HG02623 (cell line): ENCODE measurements around the gene JAK1.
"Not testable (repeated sequence)": the region's sequence is repeated elsewhere in the genome, so short reads cannot be mapped to it uniquely, and the experiment has no call there.

Source experiments
- ATAC-seq: cut with Tn5 transposase; IDR thresholded peaks from one replicate; pipeline ENCODE4 v1.9.1; 2021; ENCODE audit warnings: moderate library complexity; ENCODE audit not compliant: unreplicated experiment

JAK1 gene

DNA sequence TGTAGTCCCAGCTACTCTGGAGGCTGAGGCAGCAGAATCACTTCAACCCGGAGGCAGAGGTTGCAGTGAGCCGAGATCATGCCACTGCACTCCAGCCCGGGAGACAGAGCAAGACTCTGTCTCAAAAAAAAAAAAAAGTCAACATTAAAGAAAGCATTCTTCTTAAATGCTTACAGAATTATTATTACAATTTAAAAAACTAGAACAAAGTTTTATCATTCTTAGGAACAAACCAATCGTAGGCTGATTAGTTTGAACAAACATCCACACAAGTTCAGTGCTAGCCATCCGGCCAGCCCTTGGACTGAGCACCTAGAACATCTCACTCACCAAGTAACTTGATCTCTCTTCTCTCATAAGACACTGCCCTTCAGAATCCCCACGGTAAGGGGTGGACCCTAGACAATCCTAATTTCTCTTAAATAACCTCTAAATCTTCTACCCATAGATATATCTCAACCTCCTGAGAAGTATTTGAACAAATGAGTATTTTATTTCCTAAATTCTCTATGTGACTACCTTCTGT is 16.0 kb downstream of the JAK1 start:
- ATAC-seq = no peak

DNA sequence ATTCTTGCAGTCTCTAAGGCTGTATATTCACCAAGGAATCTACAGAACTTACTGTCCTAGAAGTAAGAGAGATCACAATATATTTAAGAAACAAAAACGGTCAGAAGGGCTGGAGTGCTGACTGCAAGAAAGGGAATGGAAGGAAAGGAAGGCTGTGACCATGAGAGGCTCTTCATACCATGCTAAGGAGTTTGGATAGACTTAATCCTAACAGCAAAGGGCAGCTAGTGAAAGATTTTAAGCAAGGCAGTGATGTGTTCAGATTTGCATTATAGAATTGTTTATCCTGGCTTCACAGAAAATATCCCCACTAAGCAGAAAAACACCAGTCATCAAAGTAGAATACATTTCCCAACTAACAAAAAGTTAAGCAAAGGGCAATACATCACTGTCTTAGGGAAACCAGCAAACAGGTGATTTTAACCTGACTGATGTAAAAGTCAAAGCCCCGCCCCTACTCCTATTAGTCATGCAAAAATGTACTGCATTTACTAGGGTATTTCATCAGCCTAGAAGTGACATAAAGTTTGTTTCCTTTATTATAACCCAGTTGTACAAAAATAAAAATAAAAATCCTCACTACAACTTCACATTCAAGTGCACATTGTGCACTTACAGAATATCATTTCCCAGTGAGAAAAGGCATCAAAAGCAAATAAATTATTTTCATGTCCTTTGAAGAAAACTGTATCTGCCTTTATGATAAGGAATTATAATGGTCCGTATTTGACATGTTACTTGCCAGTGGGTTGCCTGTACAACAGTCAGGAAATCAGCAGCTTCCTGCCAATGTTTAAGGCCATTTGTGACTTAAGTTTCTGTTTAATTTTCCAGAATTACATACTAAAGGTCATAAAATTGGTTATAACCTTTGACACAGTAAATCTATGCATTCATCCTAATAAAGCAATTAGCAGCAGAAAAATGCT is 17.2 kb downstream of the JAK1 start:
- ATAC-seq = no peak

DNA sequence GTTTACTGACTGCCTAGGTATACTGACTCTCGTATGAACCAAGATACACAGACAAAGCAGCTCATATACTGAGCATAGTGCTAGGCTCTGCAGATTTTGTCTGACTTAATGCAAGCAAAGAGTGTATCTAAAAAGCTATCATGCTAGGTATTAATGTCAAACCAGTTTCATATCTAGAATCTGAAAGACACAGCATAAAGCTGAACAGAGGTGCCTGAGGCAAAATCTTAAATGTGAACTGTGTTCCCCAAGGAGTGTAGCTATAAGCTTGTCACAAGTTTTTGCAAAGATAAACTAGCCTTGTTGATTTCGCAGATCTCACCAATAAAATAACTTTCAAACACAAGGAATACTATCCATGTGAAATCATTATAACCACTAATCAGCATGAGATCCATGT is 18.1 kb downstream of the JAK1 start:
- no peak for ATAC-seq

DNA sequence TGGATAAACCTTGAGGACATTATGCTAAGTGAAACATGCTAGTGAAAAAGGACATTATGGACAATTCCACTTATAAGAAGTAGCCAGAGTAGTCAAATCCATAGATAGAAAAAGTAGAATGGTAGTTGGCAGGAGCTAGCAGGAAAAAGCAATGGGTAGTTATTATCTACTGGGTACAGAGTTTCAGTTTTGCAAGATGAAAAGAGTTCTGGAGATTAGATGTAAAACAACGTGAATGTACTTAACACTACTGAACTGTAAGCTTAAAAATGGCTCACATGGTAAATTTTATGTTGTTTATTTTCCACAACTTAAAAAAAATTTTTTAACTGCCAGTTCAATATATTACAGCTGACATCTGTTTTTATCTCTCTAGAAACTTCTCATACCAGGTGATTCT is 19.4 kb downstream of the JAK1 start:
- ATAC-seq = no peak

DNA sequence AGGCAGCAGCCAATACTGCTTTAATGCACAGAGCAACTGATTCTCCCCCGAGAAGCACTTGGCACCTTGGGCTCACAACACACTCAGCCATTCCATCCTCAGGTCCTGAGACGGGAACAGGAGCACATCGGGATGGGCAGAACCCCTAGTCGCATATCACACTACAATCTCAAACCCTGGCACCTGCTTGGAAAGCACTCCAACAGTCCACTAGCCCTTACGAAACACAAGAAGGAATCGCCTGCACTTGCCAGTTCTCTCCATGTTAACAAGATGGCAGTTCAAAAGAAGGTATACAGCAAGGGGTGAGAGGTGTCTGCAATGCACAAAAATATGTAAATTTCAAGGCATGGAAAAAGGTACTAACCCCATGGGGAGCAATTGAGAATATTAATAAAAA is 21.4 kb downstream of the JAK1 start:
- no peak for ATAC-seq

DNA sequence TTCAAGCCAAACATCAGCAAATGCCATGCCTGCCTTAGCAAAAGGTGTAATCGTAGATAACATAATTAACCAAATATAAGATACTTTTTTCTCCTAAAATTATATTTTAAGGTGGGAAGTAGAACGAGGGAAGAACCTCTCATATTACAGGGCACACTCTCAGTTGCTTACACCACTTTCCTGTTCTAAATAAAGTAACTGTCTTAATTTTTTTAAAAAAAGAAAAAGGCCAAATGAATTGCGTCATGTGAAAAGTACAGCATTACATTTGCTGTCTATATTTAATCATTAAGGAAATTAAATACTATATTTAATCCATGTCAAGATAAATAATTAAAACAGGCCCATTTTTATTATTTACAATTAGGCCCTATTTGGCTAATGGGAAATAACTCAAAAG is 23.7 kb downstream of the JAK1 start:
- ATAC-seq = no peak

DNA sequence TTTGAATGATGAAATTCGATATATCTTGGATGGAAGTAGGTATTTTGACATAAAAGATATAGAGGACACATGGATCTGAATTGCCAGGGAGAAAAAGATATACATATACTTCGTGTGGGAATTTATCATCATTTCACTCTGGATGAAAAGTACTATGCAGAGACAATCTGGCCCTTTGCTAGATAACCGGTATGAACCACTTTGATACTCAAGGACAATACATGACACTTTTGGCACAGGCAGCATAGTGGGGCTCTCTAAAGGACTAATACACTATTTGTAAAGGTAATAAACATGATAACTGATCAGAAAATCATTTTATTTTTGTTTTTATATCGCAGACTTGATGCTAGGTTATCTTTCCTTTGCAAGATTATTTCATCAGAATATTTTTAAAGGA is 24.2 kb downstream of the JAK1 start:
- ATAC-seq = no peak

DNA sequence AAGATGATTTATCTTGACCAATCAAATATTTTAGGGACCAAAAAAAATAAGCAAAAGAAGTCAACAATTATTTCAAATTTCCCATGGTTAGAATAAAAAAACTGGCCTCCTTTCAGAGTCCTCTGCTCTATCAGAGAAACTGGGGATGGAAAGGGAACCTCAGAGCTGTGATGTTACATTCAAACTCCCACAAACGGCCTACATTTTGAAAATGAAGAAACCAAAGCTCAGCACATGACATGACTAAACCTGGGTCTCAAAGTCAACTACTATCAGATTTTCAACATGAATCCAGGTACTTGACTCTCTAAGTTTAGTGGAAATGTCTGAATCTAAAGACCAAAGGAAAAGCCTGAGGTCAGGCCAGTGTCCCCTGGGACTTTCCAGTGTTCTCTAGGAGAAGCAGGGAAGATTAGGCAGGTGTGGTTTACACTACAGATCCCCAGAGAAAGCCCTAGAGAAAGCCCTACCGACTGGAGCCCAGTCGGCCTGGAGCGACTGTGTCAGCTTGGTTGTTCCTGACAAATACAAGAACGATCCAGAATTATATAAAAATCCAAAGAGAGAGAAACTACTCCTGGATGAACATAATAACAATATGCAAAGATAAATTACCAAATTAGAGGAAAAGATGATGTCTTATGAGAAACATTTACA is 24.8 kb downstream of the JAK1 start:
- ATAC-seq = no peak

DNA sequence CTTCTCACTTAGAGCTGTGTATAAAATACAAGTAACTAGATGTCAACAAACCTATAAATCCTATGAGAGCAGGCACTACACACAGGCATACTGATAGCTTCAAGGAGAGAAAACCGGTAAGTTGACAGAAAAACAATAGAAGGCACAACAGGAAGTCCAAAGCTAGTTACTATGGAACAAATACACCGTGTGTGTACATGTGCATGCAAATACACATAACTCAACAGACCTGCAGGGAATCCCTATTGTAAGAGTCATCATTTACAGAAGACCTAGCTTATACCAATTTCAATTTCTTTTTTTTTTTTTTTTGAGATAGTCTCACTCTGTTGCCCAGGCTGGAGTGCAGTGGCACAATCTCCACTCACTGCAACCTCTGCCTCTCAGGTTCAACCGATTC is 26.3 kb downstream of the JAK1 start:
- ATAC-seq = no peak

DNA sequence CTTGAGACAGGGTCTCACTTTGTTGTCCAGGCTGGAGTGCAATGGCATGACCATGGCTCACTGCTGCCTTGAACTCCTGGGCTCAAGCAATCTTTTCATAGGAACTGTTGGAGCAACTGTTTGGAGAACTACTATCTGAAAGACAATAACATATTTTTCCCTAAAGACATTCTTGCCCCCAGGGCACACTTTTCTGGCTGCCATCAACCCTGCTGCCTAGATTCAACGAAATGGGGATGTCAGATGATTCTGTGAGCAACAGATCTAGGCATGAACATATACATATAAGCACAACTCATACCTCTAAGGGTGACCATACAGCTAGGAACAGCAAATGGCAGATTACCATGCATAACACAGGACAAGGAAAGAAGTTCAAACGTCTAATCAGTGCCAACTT is 27.4 kb downstream of the JAK1 start:
- no peak for ATAC-seq

DNA sequence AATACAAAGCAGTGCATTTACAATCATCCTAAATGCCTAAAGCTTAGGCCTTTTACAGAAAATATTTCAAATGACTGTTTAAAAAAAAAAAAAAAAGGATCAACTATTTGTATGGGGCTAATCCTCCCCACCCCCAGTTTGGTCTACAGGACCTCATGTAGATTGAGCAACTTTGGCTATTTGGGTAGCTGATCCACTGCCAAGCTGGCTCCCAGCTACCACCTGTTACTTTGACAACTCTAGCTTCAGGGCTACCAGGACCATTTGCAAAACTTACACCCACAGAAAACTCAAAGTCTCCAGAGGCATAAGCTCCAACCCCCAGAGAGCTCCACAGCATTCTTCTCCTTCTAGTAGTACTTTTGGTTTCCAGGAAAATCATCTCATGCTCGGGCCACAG is 29.4 kb downstream of the JAK1 start:
- ATAC-seq = no peak

DNA sequence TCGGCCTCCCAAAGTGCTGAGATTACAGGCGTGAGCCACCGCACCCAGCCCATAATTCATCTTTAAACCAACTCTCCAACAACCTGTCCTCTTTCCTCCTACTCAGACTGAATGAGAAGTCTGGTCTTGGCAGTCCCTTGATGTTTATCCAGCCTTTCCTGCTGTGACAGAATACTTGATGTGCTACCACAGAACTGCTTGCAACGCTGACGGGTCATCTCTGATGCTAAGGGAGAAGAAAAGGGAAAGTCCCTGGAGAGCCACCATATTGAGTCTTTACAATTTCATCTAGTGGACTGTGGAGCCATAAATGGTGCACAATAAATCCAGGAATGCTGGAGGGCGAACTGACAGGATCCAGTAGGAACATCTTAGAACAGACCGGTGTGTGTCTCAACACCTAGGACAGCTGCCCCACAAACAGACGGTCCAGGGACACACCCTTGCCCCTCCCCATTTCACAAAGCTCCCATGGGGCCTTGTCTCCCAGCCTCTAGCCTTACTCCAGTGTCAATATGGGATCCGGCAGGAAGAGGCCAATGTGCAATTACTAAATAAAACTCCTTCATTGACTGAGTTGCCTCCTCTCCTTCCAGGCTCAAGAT is 30.7 kb downstream of the JAK1 start:
- no peak for ATAC-seq

DNA sequence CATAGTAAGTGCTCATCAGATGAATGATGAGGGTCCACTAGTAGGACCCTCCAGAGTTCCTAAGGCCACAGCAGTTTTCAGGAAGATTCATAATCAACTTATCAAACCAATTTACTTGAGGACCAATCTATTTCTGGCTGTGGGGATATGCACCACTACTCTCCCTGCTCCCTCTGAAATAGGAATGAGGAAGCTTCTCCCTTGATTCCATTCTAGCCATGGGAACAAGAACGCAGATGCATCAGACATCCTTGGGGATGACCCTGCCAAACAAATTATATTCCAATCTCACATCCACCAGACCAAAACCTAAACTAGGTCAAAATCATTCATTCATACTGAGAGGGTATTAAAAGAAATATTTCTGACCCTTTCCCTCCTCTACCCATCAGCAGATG is 31.5 kb downstream of the JAK1 start:
- no peak for ATAC-seq

DNA sequence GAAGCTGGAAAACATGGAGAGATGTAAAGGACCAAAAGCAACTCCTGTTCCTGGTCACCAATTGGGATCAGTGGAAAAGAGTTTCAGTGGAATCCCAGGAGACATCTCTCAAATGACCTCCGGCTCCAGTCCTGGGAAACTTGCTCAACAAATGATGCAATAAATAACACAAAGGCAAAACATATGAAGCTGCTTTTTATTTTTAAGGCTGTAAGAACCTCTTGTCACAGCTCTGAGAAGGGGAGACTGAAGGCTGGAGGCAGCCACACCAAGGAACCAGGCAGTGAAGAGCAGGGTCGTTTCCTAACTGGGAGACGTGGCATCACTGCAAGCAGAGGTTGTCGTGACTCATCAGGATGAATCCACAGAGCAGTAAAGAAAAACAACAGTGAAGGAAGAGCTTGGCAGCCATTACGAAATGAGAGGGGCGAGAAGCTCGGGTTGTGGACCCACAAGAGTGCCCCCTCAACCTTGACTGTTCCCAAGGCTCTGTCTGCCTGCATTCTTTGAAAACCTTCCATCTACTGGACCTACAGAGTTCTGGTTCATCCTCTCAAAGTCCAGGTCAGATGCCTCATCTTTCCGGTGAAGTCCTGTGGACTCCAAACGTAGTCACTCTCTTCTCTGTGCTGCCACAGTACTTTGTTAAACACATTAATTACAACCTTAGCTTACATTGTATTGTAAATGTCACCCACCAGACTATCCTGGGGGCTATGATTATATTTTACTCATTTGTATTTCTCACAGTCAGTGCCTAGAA is 32.1 kb downstream of the JAK1 start:
- no peak for ATAC-seq

DNA sequence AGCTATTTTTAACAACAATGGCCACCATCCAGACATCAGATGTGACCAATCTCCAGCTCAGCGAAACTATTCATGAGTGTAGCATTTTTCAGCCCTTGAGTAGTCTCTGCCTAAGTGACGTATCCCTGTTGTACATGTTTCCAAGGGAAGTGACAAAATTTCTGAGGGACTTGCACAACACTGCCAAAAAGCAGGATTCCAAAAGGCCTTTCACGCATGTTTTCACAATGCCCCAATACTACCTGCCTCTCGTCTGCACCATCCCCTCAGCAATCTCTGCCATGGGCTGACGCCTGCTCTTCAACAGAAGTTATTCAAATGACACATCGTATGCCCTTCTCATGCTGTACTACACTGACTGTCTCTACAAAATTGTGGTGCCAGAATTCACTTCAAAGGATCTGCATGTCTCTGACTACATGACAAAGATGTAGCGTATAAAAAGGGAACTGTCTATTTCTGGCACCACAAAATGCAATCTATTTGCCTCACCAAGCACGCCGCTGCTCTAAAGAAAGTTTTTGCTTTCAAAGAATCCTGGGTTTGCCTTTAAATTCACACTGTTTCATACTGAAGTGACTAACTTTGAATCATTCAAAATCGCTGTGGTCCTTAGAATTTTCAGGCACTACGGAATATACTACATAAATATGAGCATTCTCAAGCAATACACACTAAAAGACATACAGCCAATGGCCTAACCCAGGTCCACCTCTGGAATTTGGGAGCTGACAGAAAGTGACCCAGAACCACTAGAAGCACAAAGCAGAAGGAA is 32.9 kb downstream of the JAK1 start:
- no peak for ATAC-seq

DNA sequence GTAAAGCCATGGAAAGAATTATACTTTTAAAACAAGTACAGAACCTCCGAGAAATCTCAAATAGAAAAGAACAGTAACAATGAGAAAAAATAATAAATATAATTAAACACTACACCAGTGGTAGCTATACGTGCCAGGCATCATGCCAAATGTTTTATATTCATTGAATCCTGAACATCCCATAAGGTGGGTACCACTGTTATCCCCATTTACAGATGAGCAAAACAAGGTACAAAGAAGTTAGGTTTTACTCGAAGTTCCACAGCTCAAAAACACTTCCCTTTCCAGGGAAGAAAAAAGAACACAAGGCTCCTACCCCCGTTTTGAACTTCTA is 33.4 kb downstream of the JAK1 start:
- no peak for ATAC-seq

DNA sequence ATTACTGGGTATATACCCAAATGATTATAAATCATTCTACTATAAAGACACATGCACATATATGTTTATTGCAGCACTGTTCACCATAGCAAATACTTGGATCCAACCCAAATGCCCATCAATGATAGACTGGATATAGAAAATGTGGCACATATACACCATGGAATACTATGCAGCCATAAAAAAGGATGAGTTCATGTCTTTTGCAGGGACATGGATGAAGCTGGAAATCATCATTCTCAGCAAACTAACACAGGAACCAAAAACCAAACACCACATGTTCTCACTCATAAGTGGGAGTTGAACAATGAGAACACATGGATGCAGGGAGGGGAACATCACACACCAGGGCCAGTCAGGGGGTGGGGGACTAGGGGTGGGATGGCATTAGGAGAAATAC is 35.7 kb downstream of the JAK1 start:
- not testable (repeated sequence) for ATAC-seq

DNA sequence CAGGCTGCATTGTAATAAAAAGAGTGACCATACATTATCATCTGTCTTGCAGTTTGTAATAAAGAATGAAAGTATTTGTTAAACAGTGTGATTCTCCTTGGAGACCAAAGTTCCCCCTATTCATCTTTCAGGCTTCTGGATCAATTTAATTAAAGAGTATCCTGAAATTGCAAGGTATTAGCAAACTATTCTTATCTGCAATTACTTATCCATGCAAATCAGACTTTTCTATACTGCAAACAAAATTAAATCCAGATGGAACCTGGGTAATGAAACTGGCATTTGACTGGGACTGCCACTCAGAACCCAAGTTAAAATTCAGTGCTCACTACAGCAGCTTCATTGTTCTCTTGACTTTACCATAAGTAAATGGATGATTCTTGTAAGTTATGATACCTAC is 37.1 kb downstream of the JAK1 start:
- ATAC-seq = no peak

DNA sequence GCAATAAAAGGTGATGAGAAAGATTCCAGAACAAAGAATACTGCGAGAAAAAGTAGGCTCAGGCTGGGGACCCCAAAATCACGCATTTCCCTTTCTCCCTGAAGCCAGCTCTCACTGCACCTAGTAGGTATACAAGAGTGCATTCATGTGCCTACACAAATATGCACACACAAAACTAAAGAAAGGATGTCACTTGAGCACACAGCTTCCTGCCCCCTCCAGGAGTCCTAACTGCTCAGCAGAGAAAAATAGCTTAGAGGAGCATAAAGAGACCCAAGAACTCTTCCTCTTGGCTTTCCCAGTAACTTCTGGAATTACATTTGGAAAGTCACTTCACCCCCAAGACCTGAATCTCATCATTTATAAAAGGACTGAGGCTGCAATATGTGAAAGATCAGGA is 38.0 kb downstream of the JAK1 start:
- ATAC-seq = no peak

DNA sequence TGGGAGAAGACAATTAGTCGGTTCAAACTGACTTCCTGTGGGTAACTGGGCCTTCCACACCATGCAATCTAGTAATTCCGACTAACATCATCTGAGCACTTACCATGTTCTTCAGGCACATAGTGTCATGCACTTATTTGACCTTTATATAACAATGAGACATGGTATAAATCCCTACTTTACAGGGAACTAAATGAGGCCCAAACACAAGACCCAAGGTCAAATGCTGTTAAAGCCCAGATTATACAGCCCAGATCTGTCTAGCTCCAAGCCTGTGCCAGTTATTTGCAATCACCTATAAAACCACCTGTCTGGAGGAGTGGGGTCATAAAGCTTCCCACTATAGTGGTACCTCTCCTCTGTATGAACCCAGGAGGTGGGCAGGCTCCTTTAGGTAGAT is 40.8 kb downstream of the JAK1 start:
- ATAC-seq = no peak
